Measurements from ENCODE around the gene CDC42BPB. TPM values are rescaled to one million over a fixed set of nuclear protein-coding genes. Genes with fewer than 3 reads are reported as not detected.

CDC42BPB gene
- total and polyA plus RNA-seq, 2 donors (not counting 1 experiment from before 2014, with no cell fraction given): 44.8 to 98.3 TPM

GRCh38 chr14:102905116-102906108 lies 151.9 kb downstream of the CDC42BPB start:
- no peak overlapping the region for H3K4me2 ChIP-seq (ENCODE audit: extremely low read depth, insufficient read depth, low read length)
- no peak for DNase-seq (ENCODE audit: low read depth in 2 of 2)

DNA sequence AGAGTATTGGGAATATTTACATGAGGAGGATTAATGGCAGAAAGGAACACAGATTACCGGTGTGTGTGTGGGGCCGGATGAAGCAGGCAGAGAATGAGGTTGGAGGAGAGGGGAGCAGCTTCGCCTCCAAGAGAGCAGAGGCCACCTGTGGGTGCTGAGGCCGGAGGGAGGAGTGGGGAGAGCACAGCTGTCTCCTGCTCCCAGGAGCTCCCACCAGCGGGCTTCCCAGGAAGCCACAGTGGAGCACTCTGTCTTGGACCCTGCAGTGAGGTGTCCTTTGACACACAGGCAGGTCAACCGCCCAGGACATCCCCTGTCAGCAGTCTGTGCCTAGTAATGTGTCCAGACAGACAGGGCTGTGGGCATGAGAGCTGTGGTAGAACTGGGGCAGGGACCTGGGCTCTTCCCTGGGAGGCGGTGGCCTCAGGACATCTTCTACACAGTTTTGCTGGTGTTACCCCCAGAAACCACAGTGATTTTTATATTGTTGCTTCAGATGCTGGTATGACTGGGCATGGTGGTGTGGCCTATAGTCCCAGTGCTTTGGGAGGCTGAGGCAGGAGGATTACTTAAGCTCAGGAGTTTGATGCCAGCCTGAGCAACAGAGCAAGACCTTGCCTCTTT lies 153.3 kb downstream of the CDC42BPB start:
- H3K27ac ChIP-seq (ENCODE audit: insufficient read depth, low read length): no peak overlapping the region
- no peak for TF ChIP-seq EZH2 (IDR thresholded peaks at IDR 0.05; ENCODE audit: low read length, missing control alignments)
- no peak for TF ChIP-seq CTCF (conservative IDR thresholded peaks at IDR 0.05 in 1 of 2, IDR thresholded peaks at IDR 0.05 in 1 of 2; ENCODE audit: low read depth in 1 of 2, low read length in 2 of 2)
- no peak overlapping the region for H3K4me3 ChIP-seq (replicated peaks in 1 of 4; ENCODE audit: control extremely low read depth in 1 of 4, insufficient read depth in 1 of 4, low read depth in 3 of 4, low read length in 4 of 4)
- H4K20me1 ChIP-seq (ENCODE audit: control insufficient read depth, extremely low read depth, insufficient read depth, low read length): no peaks in the 10 kb centered on the region
- no peaks in the 10 kb centered on the region for H3K4me1 ChIP-seq (ENCODE audit: control insufficient read depth, extremely low read depth, insufficient read depth, low read length)
- no peak overlapping the region for H3K9ac ChIP-seq (ENCODE audit: insufficient read depth, low read length)
- H3K9me3 ChIP-seq (ENCODE audit: control insufficient read depth, insufficient read depth, low read depth, low read length): no peaks in the 10 kb centered on the region
- no peaks in the 10 kb centered on the region for H3K79me2 ChIP-seq (ENCODE audit: control insufficient read depth, insufficient read depth, low read length)
- no peak for DNase-seq (ENCODE audit: low read depth in 2 of 2)
- no peak overlapping the region for H2AFZ ChIP-seq (ENCODE audit: low read length)
- no peaks in the 10 kb centered on the region for H3K27me3 ChIP-seq (ENCODE audit: control insufficient read depth, insufficient read depth, low read length)
- H3K36me3 ChIP-seq (ENCODE audit: control insufficient read depth, insufficient read depth, low read length): peaks cover 3% of the 10 kb centered on the region
- no peak overlapping the region for H3K4me2 ChIP-seq (ENCODE audit: extremely low read depth, insufficient read depth, low read length)

More at GRCh38 chr14:102905116-102906108, 151.9 kb downstream of the CDC42BPB start:
- Histone ChIP-seq H4K20me1 (ENCODE audit: control insufficient read depth, extremely low read depth, insufficient read depth, low read length) (no peaks in the 10 kb centered on the region), H3K9me3 (ENCODE audit: control insufficient read depth, insufficient read depth, low read depth, low read length) (no peaks in the 10 kb centered on the region), H3K79me2 (ENCODE audit: control insufficient read depth, insufficient read depth, low read length) (no peaks in the 10 kb centered on the region), H3K4me3 (replicated peaks in 1 of 4; ENCODE audit: control extremely low read depth in 1 of 4, insufficient read depth in 1 of 4, low read depth in 3 of 4, low read length in 4 of 4) (no peak overlapping the region), H3K9ac (ENCODE audit: insufficient read depth, low read length) (no peak overlapping the region), H3K4me1 (ENCODE audit: control insufficient read depth, extremely low read depth, insufficient read depth, low read length) (no peaks in the 10 kb centered on the region), H3K36me3 (ENCODE audit: control insufficient read depth, insufficient read depth, low read length) (peaks cover 3% of the 10 kb centered on the region), H3K27me3 (ENCODE audit: control insufficient read depth, insufficient read depth, low read length) (no peaks in the 10 kb centered on the region), H2AFZ (ENCODE audit: low read length) (no peak overlapping the region), H3K27ac (ENCODE audit: insufficient read depth, low read length) (no peak overlapping the region)
- no peak for TF ChIP-seq EZH2 (IDR thresholded peaks at IDR 0.05; ENCODE audit: low read length, missing control alignments)
- TF ChIP-seq CTCF (conservative IDR thresholded peaks at IDR 0.05 in 1 of 2, IDR thresholded peaks at IDR 0.05 in 1 of 2; ENCODE audit: low read depth in 1 of 2, low read length in 2 of 2): no peak

DNA sequence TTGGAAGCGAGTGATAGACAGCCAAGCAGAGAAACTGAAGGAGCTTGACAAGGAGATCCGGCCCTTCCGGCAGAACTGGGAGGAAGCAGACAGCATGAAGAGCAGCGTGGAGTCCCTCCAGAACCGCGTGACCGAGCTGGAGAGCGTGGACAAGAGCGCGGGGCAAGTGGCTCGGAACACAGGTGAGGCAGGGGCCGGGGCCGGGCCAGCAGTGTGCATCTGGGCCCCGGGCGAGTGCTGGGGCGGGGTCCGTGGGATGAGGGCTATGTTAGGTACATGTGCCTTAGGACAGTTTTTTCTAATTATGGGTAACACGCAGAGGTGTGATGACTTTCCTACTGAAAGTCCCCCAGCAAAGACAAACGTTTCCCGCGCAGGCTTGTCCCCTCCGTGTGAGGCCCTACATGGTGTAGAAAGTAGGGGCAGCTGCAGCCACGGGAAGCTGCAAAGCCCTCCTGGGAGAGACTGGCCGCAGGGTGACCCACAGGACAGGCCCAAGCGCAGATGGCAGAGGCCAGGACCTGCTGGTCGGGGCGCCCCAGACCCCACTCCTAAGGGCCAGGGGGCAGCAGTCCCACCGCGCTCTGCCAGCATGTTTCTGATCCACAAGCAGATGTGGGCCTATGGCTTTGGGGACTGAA lies 154.0 kb downstream of the CDC42BPB start:
- no peak for DNase-seq (ENCODE audit: low read depth in 2 of 2)
- H3K4me2 ChIP-seq (ENCODE audit: extremely low read depth, insufficient read depth, low read length): no peak overlapping the region
- no peak overlapping the region for H3K27ac ChIP-seq (ENCODE audit: insufficient read depth, low read length)
- H3K4me3 ChIP-seq (replicated peaks in 1 of 4; ENCODE audit: control extremely low read depth in 1 of 4, insufficient read depth in 1 of 4, low read depth in 3 of 4, low read length in 4 of 4): no peak overlapping the region
- H3K9me3 ChIP-seq (ENCODE audit: control insufficient read depth, insufficient read depth, low read depth, low read length): no peaks in the 10 kb centered on the region
- no peaks in the 10 kb centered on the region for H3K79me2 ChIP-seq (ENCODE audit: control insufficient read depth, insufficient read depth, low read length)
- H3K9ac ChIP-seq (ENCODE audit: insufficient read depth, low read length): no peak overlapping the region
- H4K20me1 ChIP-seq (ENCODE audit: control insufficient read depth, extremely low read depth, insufficient read depth, low read length): no peaks in the 10 kb centered on the region
- H3K4me1 ChIP-seq (ENCODE audit: control insufficient read depth, extremely low read depth, insufficient read depth, low read length): no peaks in the 10 kb centered on the region
- TF ChIP-seq EZH2 (IDR thresholded peaks at IDR 0.05; ENCODE audit: low read length, missing control alignments) (no peak), CTCF (conservative IDR thresholded peaks at IDR 0.05 in 1 of 2, IDR thresholded peaks at IDR 0.05 in 1 of 2; ENCODE audit: low read depth in 1 of 2, low read length in 2 of 2) (no peak)
- H2AFZ ChIP-seq (ENCODE audit: low read length): no peak overlapping the region
- peaks cover 3% of the 10 kb centered on the region for H3K36me3 ChIP-seq (ENCODE audit: control insufficient read depth, insufficient read depth, low read length)
- H3K27me3 ChIP-seq (ENCODE audit: control insufficient read depth, insufficient read depth, low read length): no peaks in the 10 kb centered on the region

Measured in fibroblast of lung (primary cell).